GM21528 (cell line): ENCODE results near the gene NTNG1.

ENCODE experiments used
- ATAC-seq: cut with Tn5 transposase; IDR thresholded peaks from one replicate; pipeline ENCODE4 v1.9.1; 2021; ENCODE audit warnings: mild to moderate bottlenecking, moderate library complexity; ENCODE audit not compliant: unreplicated experiment, low FRiP score

NTNG1 gene

GRCh38 chr1:107379826-107380225 is 239.0 kb downstream of the NTNG1 start:
- no peak for ATAC-seq

GRCh38 chr1:107389410-107390396 is 248.9 kb downstream of the NTNG1 start:
- ATAC-seq, result no peak

GRCh38 chr1:107394301-107394700 is 253.5 kb downstream of the NTNG1 start:
- no peak for ATAC-seq

GRCh38 chr1:107401704-107402103 is 260.9 kb downstream of the NTNG1 start:
- no peak for ATAC-seq

- no peak for ATAC-seq
Measured at GRCh38 chr1:107404756-107405155, 263.9 kb downstream of the NTNG1 start.

GRCh38 chr1:107405236-107405635 is 264.4 kb downstream of the NTNG1 start:
- ATAC-seq, result no peak

- ATAC-seq, result no peak
Measured at GRCh38 chr1:107407011-107407410, 266.2 kb downstream of the NTNG1 start.

GRCh38 chr1:107413546-107413945 is 272.7 kb downstream of the NTNG1 start:
- no peak for ATAC-seq

GRCh38 chr1:107413951-107414350 is 273.1 kb downstream of the NTNG1 start:
- no peak for ATAC-seq

- ATAC-seq, result no peak
Measured at GRCh38 chr1:107414550-107414949, 273.7 kb downstream of the NTNG1 start.

- ATAC-seq, result no peak
Measured at GRCh38 chr1:107415241-107415640, 274.4 kb downstream of the NTNG1 start.

- ATAC-seq, result no peak
Measured at GRCh38 chr1:107419003-107419402, 278.2 kb downstream of the NTNG1 start.

GRCh38 chr1:107422901-107423300 is 282.1 kb downstream of the NTNG1 start:
- ATAC-seq, result no peak

GRCh38 chr1:107430540-107431228 is 289.8 kb downstream of the NTNG1 start:
- ATAC-seq, result peak; percentile 90

- no peak for ATAC-seq
Measured at GRCh38 chr1:107432108-107432507, 291.3 kb downstream of the NTNG1 start.

GRCh38 chr1:107433068-107433467 is 292.2 kb downstream of the NTNG1 start:
- no peak for ATAC-seq

- ATAC-seq, result no peak
Measured at GRCh38 chr1:107433635-107434360, 293.0 kb downstream of the NTNG1 start.

GRCh38 chr1:107434361-107434693 is 293.5 kb downstream of the NTNG1 start:
- no peak for ATAC-seq

- ATAC-seq, result no peak
Measured at GRCh38 chr1:107436552-107437241, 295.9 kb downstream of the NTNG1 start.

- ATAC-seq, result no peak
Measured at GRCh38 chr1:107439567-107439966, 298.7 kb downstream of the NTNG1 start.
